OCI-LY7 (cell line): Measurements from ENCODE around the gene ROBO2. TPM values are rescaled to one million over a fixed set of nuclear protein-coding genes. Genes with fewer than 3 reads are reported as not detected.

ENCODE experiments used
- BruUV-seq: library from RNA; stranded (reverse); fragments of 400-500 nt; replicated peaks from 2 replicates; lab custom pipeline; 2021; lab: Mats Ljungman, UMichigan
- CTCF ChIA-PET: fragments of 300-600 bp; sonication (Branson Sonifier 250); formaldehyde crosslinking; loops from one replicate; lab custom pipeline; 2022; ENCODE audit warnings: antibody characterized with exemption; ENCODE audit not compliant: unreplicated experiment; lab: Charles Lee
- POLR2A ChIA-PET: fragments of 300-600 bp; sonication (Branson Sonifier 250); formaldehyde crosslinking; loops from one replicate; lab custom pipeline; 2022; ENCODE audit warnings: antibody characterized with exemption; lab: Charles Lee
- DNase-seq: peaks from one replicate; pipeline ENCODE4 v3.0.0-alpha.2; 2015; ENCODE audit warnings: low spot score
- H2AFZ ChIP-seq: fragments of 200-600 bp; sonication (generic), shearing (Covaris generic); 2 replicates; pipeline ENCODE4 v1.6.1; 2014; ENCODE audit warnings: mild to moderate bottlenecking, antibody characterized with exemption, low read length, moderate library complexity
- H3K27ac ChIP-seq: fragments of 200-600 bp; sonication (generic); 2 replicates; pipeline ENCODE4 v1.5.1; 2014; ENCODE audit warnings: mixed run types, low read depth, mild to moderate bottlenecking, moderate library complexity, low read length, inconsistent platforms; ENCODE audit not compliant: poor library complexity, severe bottlenecking
- H3K36me3 ChIP-seq: fragments of 200-600 bp; sonication (generic); 2 replicates; pipeline ENCODE4 v1.6.1; 2014; ENCODE audit warnings: mild to moderate bottlenecking, antibody characterized with exemption, low read length, moderate library complexity, mixed read lengths; ENCODE audit not compliant: insufficient read depth
- H3K4me1 ChIP-seq: fragments of 200-600 bp; sonication (generic); 2 replicates; pipeline ENCODE4 v1.5.1; 2014; ENCODE audit warnings: mild to moderate bottlenecking, low read length; ENCODE audit not compliant: insufficient read depth, poor library complexity, severe bottlenecking
- H3K4me2 ChIP-seq: fragments of 200-600 bp; sonication (generic); 2 replicates; pipeline ENCODE4 v1.6.1; 2014; ENCODE audit warnings: mild to moderate bottlenecking, low read length
- H3K4me3 ChIP-seq: fragments of 200-600 bp; sonication (generic); 2 replicates; pipeline ENCODE4 v1.5.1; 2014; ENCODE audit warnings: mild to moderate bottlenecking, low read depth, low read length; ENCODE audit not compliant: poor library complexity, severe bottlenecking
- H3K79me2 ChIP-seq: fragments of 200-600 bp; sonication (generic); 2 replicates; pipeline ENCODE4 v1.6.1; 2016; ENCODE audit warnings: low read depth, mild to moderate bottlenecking, low read length, moderate library complexity, mixed read lengths; ENCODE audit not compliant: insufficient read depth
- H3K9me2 ChIP-seq: fragments of 200-600 bp; sonication (generic); 2 replicates; pipeline ENCODE4 v1.6.1; 2016; ENCODE audit warnings: mild to moderate bottlenecking, low read length, mixed read lengths; ENCODE audit not compliant: insufficient read depth
- H3K9me3 ChIP-seq: fragments of 200-600 bp; sonication (generic); 2 replicates; pipeline ENCODE4 v1.6.1; 2014; ENCODE audit warnings: mild to moderate bottlenecking, mixed run types, low read length, mixed read lengths
- H4K20me1 ChIP-seq: fragments of 200-600 bp; sonication (generic); 2 replicates; pipeline ENCODE4 v1.6.1; 2014; ENCODE audit warnings: mild to moderate bottlenecking, antibody characterized with exemption, low read length, moderate library complexity, mixed read lengths; ENCODE audit not compliant: insufficient read depth
- EZH2phosphoT487 ChIP-seq: fragments of 200-600 bp; sonication (generic); IDR thresholded peaks from 2 replicates; pipeline ENCODE4 v1.6.1; 2018; ENCODE audit warnings: low read depth, borderline replicate concordance, mild to moderate bottlenecking, mixed run types, antibody characterized with exemption, low read length, moderate library complexity, mixed read lengths
- intact Hi-C: fragments of 100-400 bp; cut with micrococcal nuclease; formaldehyde crosslinking; loops from one replicate; pipeline ENCODE4 v1.10.0; 2022; ENCODE audit not compliant: unreplicated experiment
- total RNA-seq, 2 experiments: library from RNA; depleted of rRNA in 1 of 2; stranded (reverse); fragments of >200 nt in 1 of 2; shearing (Covaris generic) in 1 of 2; gene quantifications; 2 replicates each; pipeline ENCODE4 v1.2.3, GENCODE V29; 2014 to 2022
- TF ChIP-seq, protein P1 (sequence below): fragments of 200-600 bp; sonication (generic); conservative IDR thresholded peaks from 2 replicates; pipeline ENCODE4 v1.5.1; 2014; ENCODE audit warnings: mild to moderate bottlenecking, antibody characterized with exemption, low read length, moderate library complexity, mixed read lengths

Gene ROBO2
- total RNA-seq, 2 experiments from 2014 or later, result 0.06 to 4.8 TPM

DNA sequence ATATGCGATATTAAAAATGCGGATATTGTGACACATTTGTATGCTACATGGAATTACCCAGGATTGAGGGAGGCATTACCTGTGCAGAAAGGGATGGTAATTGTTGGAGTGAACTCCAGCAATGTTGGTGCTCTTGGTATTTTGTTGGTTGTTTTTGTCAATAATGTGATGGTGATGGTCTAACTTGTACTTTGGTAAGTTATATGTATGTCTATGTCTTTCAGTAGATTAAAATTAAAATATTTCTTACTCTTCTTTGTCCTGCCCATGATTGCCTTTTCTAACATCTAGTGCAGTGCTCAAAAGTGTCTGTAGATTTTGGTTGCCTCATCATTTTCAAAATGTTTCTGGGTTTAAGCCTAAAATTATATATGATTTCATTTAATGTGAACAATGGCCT is 192.7 kb downstream of the ROBO2 start:
- Histone ChIP-seq H3K9me3 (no peaks in the 10 kb centered on the region), H3K79me2 (no peaks in the 10 kb centered on the region), H3K4me3 (no peak overlapping the region), H3K36me3 (no peaks in the 10 kb centered on the region), H4K20me1 (no peaks in the 10 kb centered on the region), H3K4me2 (no peak overlapping the region), H3K9me2 (no peaks in the 10 kb centered on the region), H2AFZ (no peak overlapping the region), H3K4me1 (no peaks in the 10 kb centered on the region), H3K27ac (no peak overlapping the region)
- TF ChIP-seq, protein P1, sequence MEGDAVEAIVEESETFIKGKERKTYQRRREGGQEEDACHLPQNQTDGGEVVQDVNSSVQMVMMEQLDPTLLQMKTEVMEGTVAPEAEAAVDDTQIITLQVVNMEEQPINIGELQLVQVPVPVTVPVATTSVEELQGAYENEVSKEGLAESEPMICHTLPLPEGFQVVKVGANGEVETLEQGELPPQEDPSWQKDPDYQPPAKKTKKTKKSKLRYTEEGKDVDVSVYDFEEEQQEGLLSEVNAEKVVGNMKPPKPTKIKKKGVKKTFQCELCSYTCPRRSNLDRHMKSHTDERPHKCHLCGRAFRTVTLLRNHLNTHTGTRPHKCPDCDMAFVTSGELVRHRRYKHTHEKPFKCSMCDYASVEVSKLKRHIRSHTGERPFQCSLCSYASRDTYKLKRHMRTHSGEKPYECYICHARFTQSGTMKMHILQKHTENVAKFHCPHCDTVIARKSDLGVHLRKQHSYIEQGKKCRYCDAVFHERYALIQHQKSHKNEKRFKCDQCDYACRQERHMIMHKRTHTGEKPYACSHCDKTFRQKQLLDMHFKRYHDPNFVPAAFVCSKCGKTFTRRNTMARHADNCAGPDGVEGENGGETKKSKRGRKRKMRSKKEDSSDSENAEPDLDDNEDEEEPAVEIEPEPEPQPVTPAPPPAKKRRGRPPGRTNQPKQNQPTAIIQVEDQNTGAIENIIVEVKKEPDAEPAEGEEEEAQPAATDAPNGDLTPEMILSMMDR, result no peak
- TF ChIP-seq EZH2phosphoT487, result no peak
- ChIA-PET POLR2A (no interaction called here), CTCF (no interaction called here)
- BruUV-seq, result no TSS peak
- no peak for DNase-seq
- intact Hi-C loops, result no loop called here

DNA sequence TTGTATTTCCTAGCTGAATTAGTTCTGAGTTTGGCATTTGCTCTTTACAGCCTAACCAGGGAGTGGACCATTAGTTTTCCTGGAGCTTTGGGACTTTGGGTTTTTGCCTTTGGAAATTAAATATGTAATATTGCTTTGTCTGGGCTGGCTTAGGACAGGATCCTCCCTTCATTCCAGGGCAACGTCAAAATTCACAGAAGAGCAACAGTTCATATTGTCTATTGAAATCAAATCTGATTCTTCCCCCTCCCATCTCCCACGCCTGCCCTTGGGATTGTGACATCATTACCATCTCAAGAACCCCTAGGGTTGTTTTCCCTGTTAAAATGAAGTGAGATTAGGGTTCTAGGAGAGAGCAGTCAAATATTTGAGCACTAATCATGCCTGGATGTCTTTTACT is 194.1 kb downstream of the ROBO2 start:
- H3K36me3 ChIP-seq, result no peaks in the 10 kb centered on the region
- no peaks in the 10 kb centered on the region for H3K79me2 ChIP-seq
- no peak overlapping the region for H3K4me3 ChIP-seq
- no peaks in the 10 kb centered on the region for H3K9me3 ChIP-seq
- TF ChIP-seq, protein P1, result no peak
- no peak for TF ChIP-seq EZH2phosphoT487
- DNase-seq, result no peak
- intact Hi-C loops, result no loop called here
- ChIA-PET POLR2A (no interaction called here), CTCF (no interaction called here)
- H3K4me2 ChIP-seq, result no peak overlapping the region
- no TSS peak for BruUV-seq
- H3K4me1 ChIP-seq, result no peaks in the 10 kb centered on the region
- H3K9me2 ChIP-seq, result no peaks in the 10 kb centered on the region
- no peak overlapping the region for H2AFZ ChIP-seq
- H3K27ac ChIP-seq, result no peak overlapping the region
- H4K20me1 ChIP-seq, result no peaks in the 10 kb centered on the region

DNA sequence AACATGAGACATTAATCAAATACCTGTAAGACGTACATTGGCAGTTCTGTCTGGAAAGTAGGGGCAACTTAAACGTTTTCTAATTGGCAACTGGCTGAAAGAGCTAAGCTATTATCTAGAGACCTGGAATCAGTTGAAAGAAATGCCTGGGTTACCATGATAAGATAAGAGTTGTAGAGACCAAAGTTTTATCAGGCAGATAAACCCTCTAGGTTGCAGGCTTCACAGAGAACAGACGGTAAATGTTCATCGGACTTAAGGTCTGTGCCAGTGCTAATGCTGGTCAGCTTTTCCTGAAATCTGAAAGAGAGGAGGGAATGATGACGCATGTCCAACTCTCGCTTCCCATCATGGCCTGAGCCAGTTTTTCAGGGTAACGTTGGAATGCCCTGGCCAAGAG is 196.2 kb downstream of the ROBO2 start:
- no TSS peak for BruUV-seq

More for the DNA sequence above, 196.2 kb downstream of the ROBO2 start:
- H3K4me2 ChIP-seq, result no peak overlapping the region
- H3K9me3 ChIP-seq, result no peaks in the 10 kb centered on the region
- H3K27ac ChIP-seq, result no peak overlapping the region
- H3K4me1 ChIP-seq, result no peaks in the 10 kb centered on the region
- H2AFZ ChIP-seq, result no peak overlapping the region
- H4K20me1 ChIP-seq, result no peaks in the 10 kb centered on the region
- H3K4me3 ChIP-seq, result no peak overlapping the region
- H3K36me3 ChIP-seq, result no peaks in the 10 kb centered on the region
- no peaks in the 10 kb centered on the region for H3K79me2 ChIP-seq
- TF ChIP-seq EZH2phosphoT487, result no peak
- TF ChIP-seq, protein P1, result no peak
- CTCF ChIA-PET, result no interaction called here
- H3K9me2 ChIP-seq, result no peaks in the 10 kb centered on the region
- POLR2A ChIA-PET, result no interaction called here
- DNase-seq, result no peak
- intact Hi-C loops, result no loop called here
